Measurements from ENCODE around the gene MBTPS2. TPM values are rescaled to one million over a fixed set of nuclear protein-coding genes. Genes with fewer than 3 reads are reported as not detected.
"Not testable (repeated sequence)": the region's sequence is repeated elsewhere in the genome, so short reads cannot be mapped to it uniquely, and the experiment has no call there.

The MBTPS2 gene
- total RNA-seq, 5 donors from 2014 or later (not counting 1 experiment from before 2014, with no cell fraction given), result 4.8 to 8.0 (median 6.0) TPM

DNA sequence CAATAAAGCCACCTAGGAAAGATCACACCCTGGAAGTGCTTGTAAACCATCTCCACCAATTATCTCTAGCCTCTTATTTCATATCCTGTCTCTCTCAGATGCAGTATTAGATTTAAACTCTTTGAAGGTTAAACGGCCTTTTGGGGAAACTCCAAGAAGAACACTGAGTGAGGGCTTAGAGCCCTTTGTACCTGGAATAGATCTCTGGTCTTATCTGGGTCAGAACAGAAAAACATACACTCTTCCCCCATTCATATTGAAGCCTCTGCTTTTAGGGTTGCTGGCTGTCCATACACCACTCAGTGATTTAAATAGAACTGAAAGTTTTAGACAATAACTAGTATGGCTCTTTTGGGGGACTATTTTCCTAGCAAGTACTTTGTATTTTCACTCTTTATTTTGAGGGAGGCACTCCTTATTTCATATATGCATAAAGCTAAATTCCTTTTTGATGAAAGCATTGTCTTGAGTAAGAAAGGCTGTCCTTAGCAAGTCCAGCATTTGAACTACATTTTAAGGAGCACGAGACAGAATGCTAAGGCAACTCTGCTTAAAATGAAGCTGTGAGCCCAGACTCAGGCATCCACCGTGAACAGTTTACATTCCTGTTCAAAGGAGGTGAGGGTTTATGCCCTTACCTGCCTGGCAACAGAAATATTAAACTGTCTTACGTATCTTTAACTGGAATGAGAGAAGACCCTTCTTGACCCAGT lies 33.8 kb downstream of the MBTPS2 start:
- Histone ChIP-seq H3K9me3 (no peaks in the 10 kb centered on the region), H3K4me3 (ENCODE audit: control insufficient read depth in 1 of 2, extremely low read depth in 1 of 2, low read length in 1 of 2) (no peak overlapping the region), H3K27ac (ENCODE audit: low read length) (no peak overlapping the region), H3K36me3 (ENCODE audit: control insufficient read depth in 2 of 2, extremely low read depth in 1 of 2, insufficient read depth in 1 of 2, low read length in 1 of 2) (no peaks in the 10 kb centered on the region), H3K27me3 (replicated peaks in 1 of 2; ENCODE audit: control insufficient read depth in 2 of 2, extremely low read depth in 1 of 2, insufficient read depth in 2 of 2, low read length in 1 of 2) (no peaks in the 10 kb centered on the region), H3K4me1 (ENCODE audit: control insufficient read depth in 1 of 2, extremely low read depth in 1 of 2, insufficient read depth in 2 of 2, low read length in 2 of 2) (no peaks in the 10 kb centered on the region)
- Mint-ChIP-seq H3K4me3 (no peak overlapping the region), H3K27ac (no peak overlapping the region), H3K36me3 (peaks cover 6% of the 10 kb centered on the region), H3K27me3 (no peaks in the 10 kb centered on the region), H3K9me3 (no peaks in the 10 kb centered on the region), H3K4me1 (no peaks in the 10 kb centered on the region)
- no peak for ATAC-seq (replicated peaks in 1 of 4)
- POLR2A ChIA-PET, result no interaction called here
- CTCF ChIA-PET, result no interaction called here
- no peak for DNase-seq
- no CpG with 5 or more reads among the region's 4 CpGs for WGBS (ENCODE audit: insufficient coverage)

DNA sequence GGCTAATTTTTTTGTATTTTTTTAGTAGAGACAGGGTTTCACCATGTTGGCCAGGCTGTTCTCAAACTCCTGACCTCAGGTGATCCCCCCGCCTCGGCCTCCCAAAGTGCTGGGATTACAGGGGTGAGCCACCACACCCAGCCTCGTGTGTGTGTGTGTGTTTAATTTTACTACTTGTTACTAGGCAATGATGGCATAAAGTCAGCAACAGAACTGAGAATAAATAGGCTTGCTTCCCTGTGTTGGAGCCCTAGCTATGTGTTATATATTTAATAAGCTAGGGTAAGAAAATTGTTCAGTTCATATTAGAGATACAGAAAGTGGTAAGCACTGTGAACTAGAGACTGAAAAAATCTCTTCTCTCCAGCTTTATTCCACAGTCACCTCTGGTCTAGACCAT lies 34.8 kb downstream of the MBTPS2 start:
- H3K9me3 Mint-ChIP-seq, H3K27me3 Mint-ChIP-seq: not testable (repeated sequence)
- no CpG with 5 or more reads among the region's 3 CpGs for WGBS (ENCODE audit: insufficient coverage)

DNA sequence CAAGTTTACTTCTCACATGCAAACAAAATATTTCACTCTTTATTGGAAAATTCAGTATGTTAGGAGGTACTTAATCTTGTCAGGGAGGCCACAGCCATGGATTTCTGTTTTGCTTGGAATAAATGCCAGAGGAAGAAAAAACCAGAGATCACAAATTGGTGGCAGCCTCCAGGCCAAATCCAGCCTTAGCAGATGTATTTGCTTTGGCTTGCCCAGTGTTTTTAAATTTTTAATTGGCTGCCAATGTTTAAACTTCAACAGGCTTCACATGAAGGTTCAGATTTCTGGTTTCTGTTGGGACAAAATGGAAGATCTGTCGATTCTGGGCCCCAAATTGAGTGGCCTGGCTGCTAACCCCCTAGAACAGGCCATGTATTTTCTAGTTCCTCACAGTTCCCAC lies 35.6 kb downstream of the MBTPS2 start:
- H3K27me3 ChIP-seq (replicated peaks in 1 of 2; ENCODE audit: control insufficient read depth in 2 of 2, extremely low read depth in 1 of 2, insufficient read depth in 2 of 2, low read length in 1 of 2), result no peaks in the 10 kb centered on the region
- POLR2A ChIA-PET, result no interaction called here
- no peak for ATAC-seq (replicated peaks in 1 of 4)
- no CpG with 5 or more reads among the region's 1 CpG for WGBS (ENCODE audit: insufficient coverage)
- CTCF ChIA-PET, result no interaction called here
- no peak overlapping the region for H3K4me3 Mint-ChIP-seq
- no peaks in the 10 kb centered on the region for H3K9me3 Mint-ChIP-seq
- H3K4me1 Mint-ChIP-seq, result no peaks in the 10 kb centered on the region
- no peaks in the 10 kb centered on the region for H3K4me1 ChIP-seq (ENCODE audit: control insufficient read depth in 1 of 2, extremely low read depth in 1 of 2, insufficient read depth in 2 of 2, low read length in 2 of 2)
- H3K27ac Mint-ChIP-seq, result no peak overlapping the region
- no peaks in the 10 kb centered on the region for H3K9me3 ChIP-seq
- H3K36me3 Mint-ChIP-seq, result peaks cover 13% of the 10 kb centered on the region
- no peak overlapping the region for H3K4me3 ChIP-seq (ENCODE audit: control insufficient read depth in 1 of 2, extremely low read depth in 1 of 2, low read length in 1 of 2)
- no peaks in the 10 kb centered on the region for H3K27me3 Mint-ChIP-seq
- H3K36me3 ChIP-seq (ENCODE audit: control insufficient read depth in 2 of 2, extremely low read depth in 1 of 2, insufficient read depth in 1 of 2, low read length in 1 of 2), result no peaks in the 10 kb centered on the region
- no peak for DNase-seq
- H3K27ac ChIP-seq (ENCODE audit: low read length), result no peak overlapping the region

More for the DNA sequence above, 34.8 kb downstream of the MBTPS2 start:
- H3K36me3 Mint-ChIP-seq; H3K4me1 Mint-ChIP-seq; H3K36me3 ChIP-seq (ENCODE audit: control insufficient read depth in 2 of 2, extremely low read depth in 1 of 2, insufficient read depth in 1 of 2, low read length in 1 of 2); CTCF ChIA-PET; DNase-seq; POLR2A ChIA-PET; H3K27me3 ChIP-seq (replicated peaks in 1 of 2; ENCODE audit: control insufficient read depth in 2 of 2, extremely low read depth in 1 of 2, insufficient read depth in 2 of 2, low read length in 1 of 2); H3K4me1 ChIP-seq (ENCODE audit: control insufficient read depth in 1 of 2, extremely low read depth in 1 of 2, insufficient read depth in 2 of 2, low read length in 2 of 2); H3K9me3 ChIP-seq; H3K27ac ChIP-seq (ENCODE audit: low read length); H3K4me3 ChIP-seq (ENCODE audit: control insufficient read depth in 1 of 2, extremely low read depth in 1 of 2, low read length in 1 of 2); ATAC-seq (replicated peaks in 1 of 4); H3K27ac Mint-ChIP-seq; H3K4me3 Mint-ChIP-seq: not testable (repeated sequence)

DNA sequence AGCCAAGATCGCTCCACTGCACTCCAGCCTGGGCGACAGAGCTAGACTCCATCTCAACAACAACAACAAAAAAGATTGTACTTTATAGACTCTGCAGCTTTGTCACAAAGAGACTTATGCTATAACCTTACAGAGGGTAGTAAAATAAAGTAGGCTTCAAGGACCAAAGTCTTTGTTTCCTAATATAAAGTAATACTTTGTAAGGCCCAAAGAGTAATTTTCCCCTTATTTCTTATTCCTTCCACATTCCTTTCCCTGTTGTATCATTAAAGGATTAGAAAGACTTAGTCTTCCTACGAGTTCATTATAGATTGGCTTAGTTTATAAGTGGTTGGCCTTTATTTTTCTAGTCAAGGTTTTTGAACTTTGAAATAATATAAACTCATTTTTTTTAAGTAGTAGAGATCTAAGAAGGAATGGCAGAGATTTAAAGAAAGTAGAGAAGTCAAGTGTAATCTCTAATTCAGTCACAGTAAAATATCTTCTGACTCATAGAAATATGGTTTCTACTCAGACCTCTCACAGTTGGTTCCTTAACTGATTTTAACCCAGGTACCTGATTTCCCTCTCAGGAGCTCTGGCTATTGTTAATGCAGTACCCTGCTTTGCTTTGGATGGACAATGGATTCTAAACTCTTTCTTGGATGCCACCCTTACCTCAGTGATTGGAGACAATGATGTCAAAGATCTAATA lies 42.6 kb downstream of the MBTPS2 start:
- H3K4me1 ChIP-seq (ENCODE audit: control insufficient read depth in 1 of 2, extremely low read depth in 1 of 2, insufficient read depth in 2 of 2, low read length in 2 of 2), result no peaks in the 10 kb centered on the region
- H3K27ac Mint-ChIP-seq, result no peak overlapping the region
- H3K9me3 Mint-ChIP-seq, result no peaks in the 10 kb centered on the region
- no peaks in the 10 kb centered on the region for H3K27me3 ChIP-seq (replicated peaks in 1 of 2; ENCODE audit: control insufficient read depth in 2 of 2, extremely low read depth in 1 of 2, insufficient read depth in 2 of 2, low read length in 1 of 2)
- peaks cover 2 to 6% of the 10 kb centered on the region in 2 donors for H3K36me3 ChIP-seq (ENCODE audit: control insufficient read depth in 2 of 2, extremely low read depth in 1 of 2, insufficient read depth in 1 of 2, low read length in 1 of 2)
- H3K9me3 ChIP-seq, result no peaks in the 10 kb centered on the region
- no peak for ATAC-seq (replicated peaks in 1 of 4)
- WGBS (ENCODE audit: insufficient coverage), result no CpG with 5 or more reads among the region's 3 CpGs
- ChIA-PET CTCF (no interaction called here), POLR2A (no interaction called here)
- H3K4me3 ChIP-seq (ENCODE audit: control insufficient read depth in 1 of 2, extremely low read depth in 1 of 2, low read length in 1 of 2), result no peak overlapping the region
- no peaks in the 10 kb centered on the region for H3K4me1 Mint-ChIP-seq
- no peak overlapping the region for H3K4me3 Mint-ChIP-seq
- peaks cover 0 to 4% of the 10 kb centered on the region in 2 donors for H3K27me3 Mint-ChIP-seq
- no peak overlapping the region for H3K27ac ChIP-seq (ENCODE audit: low read length)
- peaks cover 22% of the 10 kb centered on the region for H3K36me3 Mint-ChIP-seq
- no peak for DNase-seq

DNA sequence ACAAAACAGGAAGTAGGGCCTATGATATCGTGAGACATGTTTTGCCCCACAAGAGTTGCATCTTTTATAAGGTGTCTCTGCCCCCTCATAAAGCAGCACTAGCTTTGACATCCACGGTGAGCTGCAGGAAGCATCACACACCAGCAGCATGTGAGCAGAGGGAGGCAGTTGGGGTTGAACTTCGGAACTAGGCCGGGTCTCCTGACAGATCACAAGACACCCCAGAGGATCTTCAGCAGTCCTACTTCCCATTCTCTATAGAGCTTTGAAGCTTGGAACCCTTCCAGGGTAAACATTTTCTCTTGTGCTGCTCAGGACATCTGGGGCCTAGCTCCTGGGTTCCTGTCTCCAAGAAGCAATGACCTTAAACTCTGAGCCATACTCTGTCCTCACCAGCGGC lies 43.8 kb downstream of the MBTPS2 start:
- WGBS (ENCODE audit: insufficient coverage), result no CpG with 5 or more reads among the region's 5 CpGs
- Histone ChIP-seq H3K4me1 (ENCODE audit: control insufficient read depth in 1 of 2, extremely low read depth in 1 of 2, insufficient read depth in 2 of 2, low read length in 2 of 2) (no peaks in the 10 kb centered on the region), H3K9me3 (no peaks in the 10 kb centered on the region), H3K36me3 (ENCODE audit: control insufficient read depth in 2 of 2, extremely low read depth in 1 of 2, insufficient read depth in 1 of 2, low read length in 1 of 2) (peaks cover 2 to 6% of the 10 kb centered on the region in 2 donors), H3K27me3 (replicated peaks in 1 of 2; ENCODE audit: control insufficient read depth in 2 of 2, extremely low read depth in 1 of 2, insufficient read depth in 2 of 2, low read length in 1 of 2) (no peaks in the 10 kb centered on the region), H3K27ac (ENCODE audit: low read length) (no peak overlapping the region), H3K4me3 (ENCODE audit: control insufficient read depth in 1 of 2, extremely low read depth in 1 of 2, low read length in 1 of 2) (no peak overlapping the region)
- no peak for ATAC-seq (replicated peaks in 1 of 4)
- Mint-ChIP-seq H3K4me1 (no peaks in the 10 kb centered on the region), H3K4me3 (no peak overlapping the region), H3K9me3 (no peaks in the 10 kb centered on the region), H3K27ac (no peak overlapping the region), H3K36me3 (peaks cover 24% of the 10 kb centered on the region), H3K27me3 (peaks cover 0 to 4% of the 10 kb centered on the region in 2 donors)
- DNase-seq, result peak in 1 of 35 experiments; percentile 21
- POLR2A ChIA-PET, result interaction anchor here in 1 of 2 donors (0.5 to 0.8 kb wide), 2 partner anchors 12 to 20 kb away, joined by 3 read pairs; no protein-coding TSS in a partner anchor
- CTCF ChIA-PET, result no interaction called here

DNA sequence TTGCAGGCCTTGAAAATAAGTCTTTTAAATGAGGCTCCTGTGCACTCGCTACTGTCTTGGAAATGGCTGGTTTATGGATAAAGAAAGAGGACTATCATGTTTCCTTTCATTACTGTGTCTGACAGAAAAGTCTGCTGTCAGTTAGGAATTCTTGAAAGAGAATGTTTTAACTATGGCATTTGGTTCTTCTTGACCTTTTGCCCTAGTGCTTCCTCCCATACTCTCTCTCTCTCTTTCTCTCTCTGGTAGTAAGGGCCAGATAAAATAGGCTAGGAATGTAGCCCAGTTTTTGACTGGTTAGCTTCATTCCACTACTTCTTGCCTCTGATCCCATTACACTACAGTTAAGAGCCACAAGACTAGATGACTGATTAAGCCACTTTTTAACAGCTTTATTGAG lies 46.2 kb downstream of the MBTPS2 start:
- H3K4me1 Mint-ChIP-seq, result no peaks in the 10 kb centered on the region
- Histone ChIP-seq H3K27ac (ENCODE audit: low read length) (no peak overlapping the region), H3K36me3 (ENCODE audit: control insufficient read depth in 2 of 2, extremely low read depth in 1 of 2, insufficient read depth in 1 of 2, low read length in 1 of 2) (peaks cover 2 to 6% of the 10 kb centered on the region in 2 donors), H3K4me1 (ENCODE audit: control insufficient read depth in 1 of 2, extremely low read depth in 1 of 2, insufficient read depth in 2 of 2, low read length in 2 of 2) (no peaks in the 10 kb centered on the region), H3K4me3 (ENCODE audit: control insufficient read depth in 1 of 2, extremely low read depth in 1 of 2, low read length in 1 of 2) (no peak overlapping the region), H3K9me3 (no peaks in the 10 kb centered on the region), H3K27me3 (replicated peaks in 1 of 2; ENCODE audit: control insufficient read depth in 2 of 2, extremely low read depth in 1 of 2, insufficient read depth in 2 of 2, low read length in 1 of 2) (no peaks in the 10 kb centered on the region)
- ATAC-seq (replicated peaks in 1 of 4) (no peak), DNase-seq (no peak)
- no CpG with 5 or more reads among the region's 1 CpG for WGBS (ENCODE audit: insufficient coverage)
- no peak overlapping the region for H3K4me3 Mint-ChIP-seq
- H3K27ac Mint-ChIP-seq, result no peak overlapping the region
- no peaks in the 10 kb centered on the region for H3K9me3 Mint-ChIP-seq
- CTCF ChIA-PET, result interaction anchor here in 1 of 2 donors (0.7 kb wide), 1 partner anchor 812 kb away, joined by 3 read pairs; no protein-coding TSS in a partner anchor
- peaks cover 0 to 4% of the 10 kb centered on the region in 2 donors for H3K27me3 Mint-ChIP-seq
- peaks cover 8% of the 10 kb centered on the region for H3K36me3 Mint-ChIP-seq
- POLR2A ChIA-PET, result no interaction called here

Measured in T-cell (primary cell).